ENCODE measurements around the gene PHPT1.
"Not testable (repeated sequence)": the region's sequence is repeated elsewhere in the genome, so short reads cannot be mapped to it uniquely, and the experiment has no call there.

Gene PHPT1

DNA sequence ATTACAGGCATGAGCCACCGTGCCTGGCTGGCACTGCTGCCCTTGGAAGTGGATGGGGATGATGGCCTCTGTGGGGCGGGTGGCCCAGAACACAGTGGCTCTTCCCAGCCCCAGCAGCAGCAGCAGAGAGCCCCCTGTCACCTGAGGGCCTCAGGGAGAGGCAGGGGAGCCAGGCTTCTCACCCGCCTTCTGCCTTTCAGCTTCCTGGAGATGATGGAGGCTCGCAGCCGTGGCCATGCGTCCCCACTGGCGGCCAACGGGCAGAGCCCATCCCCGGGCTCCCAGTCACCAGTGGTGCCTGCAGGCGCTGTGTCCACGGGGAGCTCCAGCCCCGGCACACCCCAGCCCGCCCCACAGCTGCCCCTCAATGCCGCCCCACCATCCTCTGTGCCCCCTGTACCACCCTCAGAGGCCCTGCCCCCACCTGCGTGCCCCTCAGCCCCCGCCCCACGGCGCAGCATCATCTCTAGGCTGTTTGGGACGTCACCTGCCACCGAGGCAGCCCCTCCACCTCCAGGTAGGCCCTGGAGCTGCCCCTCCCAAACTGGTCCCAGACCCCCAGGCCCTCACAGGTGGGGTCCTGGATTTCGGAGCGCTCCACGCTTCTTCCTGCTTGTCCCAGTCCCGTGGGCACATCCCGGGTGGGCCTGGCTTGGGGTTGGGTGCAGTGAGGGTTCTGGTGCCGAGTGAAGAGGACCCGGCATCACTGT lies 11.9 kb upstream of the PHPT1 start:
- no peak for DNase-seq (ENCODE audit: low read depth in 2 of 2)

DNA sequence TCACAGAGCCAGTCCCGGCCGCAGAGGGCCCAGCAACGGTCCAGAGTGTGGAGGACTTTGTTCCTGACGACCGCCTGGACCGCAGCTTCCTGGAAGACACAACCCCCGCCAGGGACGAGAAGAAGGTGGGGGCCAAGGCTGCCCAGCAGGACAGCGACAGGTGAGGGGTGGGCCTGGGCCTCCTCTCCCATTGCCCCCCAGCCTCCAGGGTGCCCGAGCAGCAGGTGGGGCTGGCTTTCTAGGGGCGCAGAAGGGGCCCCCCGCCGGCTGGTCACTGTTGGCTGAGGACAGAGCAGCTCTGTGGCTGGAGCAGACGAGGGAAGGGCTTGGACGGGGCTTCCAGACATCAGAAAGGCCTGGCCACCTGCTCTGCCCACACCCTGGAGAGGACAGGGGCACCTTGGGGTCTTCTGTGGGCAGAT lies 11.3 kb upstream of the PHPT1 start:
- DNase-seq (ENCODE audit: low read depth in 2 of 2), result not testable (repeated sequence)

- DNase-seq (ENCODE audit: low read depth in 2 of 2), result no peak
Observed at GRCh38 chr9:136838314-136839228, 10.6 kb upstream of the PHPT1 start.

- DNase-seq (ENCODE audit: low read depth in 2 of 2), result no peak
Observed at GRCh38 chr9:136839229-136840139, 9.7 kb upstream of the PHPT1 start.

GRCh38 chr9:136840140-136840876 lies 8.9 kb upstream of the PHPT1 start:
- DNase-seq (ENCODE audit: low read depth in 2 of 2), result no peak

- DNase-seq (ENCODE audit: low read depth in 2 of 2), result no peak
Observed at GRCh38 chr9:136840877-136841645, 8.1 kb upstream of the PHPT1 start.

GRCh38 chr9:136841646-136842379 lies 7.4 kb upstream of the PHPT1 start:
- not testable (repeated sequence) for DNase-seq (ENCODE audit: low read depth in 2 of 2)

DNA sequence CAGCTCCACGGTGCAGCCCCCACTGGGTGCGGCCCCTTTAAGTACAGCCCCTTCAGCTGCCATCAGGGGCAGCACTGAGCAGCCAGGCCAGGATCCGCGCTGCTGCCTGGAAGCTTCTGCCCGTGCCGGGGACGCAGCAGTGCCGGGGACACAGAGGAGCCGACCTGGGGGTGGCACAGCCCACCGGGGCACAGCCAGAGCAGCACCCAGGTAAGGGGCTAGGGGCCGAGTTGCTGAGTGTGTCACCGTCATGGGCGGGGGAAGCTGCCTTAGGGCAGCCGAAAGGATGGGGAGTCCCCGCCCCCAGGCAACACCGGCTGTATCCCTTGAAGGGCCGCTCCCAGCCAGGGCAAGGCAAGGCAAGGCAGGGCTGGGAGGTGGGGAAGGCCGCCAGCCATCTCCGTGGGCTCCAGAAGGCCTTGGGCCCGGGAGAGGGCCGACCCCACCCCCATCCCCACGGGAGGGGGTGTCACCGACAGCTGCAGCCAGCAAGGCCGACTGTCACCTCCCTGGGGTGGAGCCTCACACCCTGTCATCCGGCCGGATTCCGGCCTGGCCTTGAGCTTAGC lies 6.7 kb upstream of the PHPT1 start, which contains the start of gene AJM1:
Gene AJM1, plus strand, starts transcription at position 99 of the 569 bp plus-strand sequence. CDS start 1,937 bp downstream, outside the sequence.
- peak; percentile 52 to 53 for DNase-seq (ENCODE audit: low read depth in 2 of 2)

- not testable (repeated sequence) for DNase-seq (ENCODE audit: low read depth in 2 of 2)
Observed at GRCh38 chr9:136843159-136843800, 5.9 kb upstream of the PHPT1 start.

DNA sequence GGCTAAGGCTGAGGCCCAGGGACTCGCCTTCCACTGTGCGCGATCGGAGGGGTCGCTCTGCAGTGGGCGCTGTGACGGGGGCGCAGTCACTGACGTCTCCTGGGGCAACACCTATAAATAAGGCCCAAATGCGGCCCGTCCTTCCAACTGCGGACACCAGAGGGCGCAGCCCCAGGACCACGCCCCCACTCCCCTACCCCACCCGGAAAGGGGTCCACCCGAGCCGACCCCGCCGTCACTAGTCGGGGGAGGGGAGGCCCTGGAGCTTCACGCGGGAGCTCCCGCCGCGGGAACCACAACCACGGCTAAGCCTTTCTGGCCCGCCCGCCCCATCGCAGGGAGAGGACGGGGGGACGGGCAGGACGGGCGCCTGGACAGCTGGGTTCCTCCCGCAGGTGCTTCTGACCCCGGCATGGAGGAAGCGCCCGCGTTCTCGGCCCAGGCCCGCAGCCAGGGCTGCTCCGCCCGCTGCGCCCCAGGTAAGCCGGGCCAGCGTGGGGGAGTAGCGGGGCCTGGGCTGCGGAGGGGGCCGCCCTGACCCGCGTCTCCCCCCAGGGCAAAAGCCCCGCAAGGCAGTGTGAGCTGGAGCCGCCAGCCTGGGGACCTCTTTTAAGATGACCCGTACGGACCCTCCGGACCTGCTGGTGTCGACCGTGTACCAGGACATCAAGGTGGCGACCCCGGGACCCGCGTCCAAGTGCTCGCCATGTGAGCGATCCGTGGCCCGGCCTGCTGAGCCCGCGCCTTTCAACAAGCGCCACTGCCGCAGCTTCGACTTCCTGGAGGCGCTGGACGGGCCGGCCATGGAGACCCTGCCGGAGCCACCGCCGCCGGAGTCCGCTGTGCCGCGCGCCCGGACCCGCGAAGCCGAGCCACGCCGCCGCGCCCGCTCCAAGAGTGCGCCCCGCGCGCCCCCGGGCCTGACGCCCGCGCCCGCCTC lies 5.1 kb upstream of the PHPT1 start:
- DNase-seq (ENCODE audit: low read depth in 2 of 2), result peak; percentile 29 to 43

DNA sequence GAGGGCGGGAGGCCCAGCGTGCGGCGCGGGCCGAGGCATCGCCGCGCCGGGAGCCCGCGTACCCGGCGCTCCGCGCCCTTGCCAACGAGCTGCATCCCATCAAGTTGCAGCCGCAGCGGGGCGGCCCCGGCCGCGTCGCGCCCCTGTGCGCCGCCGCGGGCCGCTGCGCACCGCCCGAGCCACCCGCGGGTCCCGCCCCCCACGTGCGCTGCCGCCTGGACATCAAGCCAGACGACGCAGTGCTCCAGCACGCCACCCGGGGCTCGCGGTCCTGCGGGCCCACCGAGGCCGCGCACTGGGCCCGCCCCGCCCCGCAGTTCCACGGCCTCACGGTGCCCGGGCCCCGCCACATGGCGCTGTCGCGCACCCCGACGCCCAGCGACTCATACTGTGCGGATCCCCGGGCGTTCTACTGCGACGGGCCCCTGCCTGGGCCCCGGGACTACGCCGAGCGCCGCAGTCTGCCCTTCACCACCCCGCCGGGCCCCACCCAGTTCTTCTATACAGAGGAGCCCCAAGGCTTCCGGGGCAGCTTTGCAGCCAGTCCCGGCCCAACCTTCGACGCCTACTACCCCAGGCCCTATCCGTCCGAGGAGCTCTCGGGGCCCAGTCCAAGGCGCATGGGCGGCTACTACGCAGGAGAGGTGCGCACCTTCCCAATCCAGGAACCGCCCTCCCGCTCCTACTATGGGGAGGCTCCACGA lies 4.3 kb upstream of the PHPT1 start:
- DNase-seq (ENCODE audit: low read depth in 2 of 2), result no peak

GRCh38 chr9:136845465-136846260 lies 3.5 kb upstream of the PHPT1 start:
- no peak for DNase-seq (ENCODE audit: low read depth in 2 of 2)

- DNase-seq (ENCODE audit: low read depth in 2 of 2), result no peak
Observed at GRCh38 chr9:136846376-136847087, 2.7 kb upstream of the PHPT1 start.

DNA sequence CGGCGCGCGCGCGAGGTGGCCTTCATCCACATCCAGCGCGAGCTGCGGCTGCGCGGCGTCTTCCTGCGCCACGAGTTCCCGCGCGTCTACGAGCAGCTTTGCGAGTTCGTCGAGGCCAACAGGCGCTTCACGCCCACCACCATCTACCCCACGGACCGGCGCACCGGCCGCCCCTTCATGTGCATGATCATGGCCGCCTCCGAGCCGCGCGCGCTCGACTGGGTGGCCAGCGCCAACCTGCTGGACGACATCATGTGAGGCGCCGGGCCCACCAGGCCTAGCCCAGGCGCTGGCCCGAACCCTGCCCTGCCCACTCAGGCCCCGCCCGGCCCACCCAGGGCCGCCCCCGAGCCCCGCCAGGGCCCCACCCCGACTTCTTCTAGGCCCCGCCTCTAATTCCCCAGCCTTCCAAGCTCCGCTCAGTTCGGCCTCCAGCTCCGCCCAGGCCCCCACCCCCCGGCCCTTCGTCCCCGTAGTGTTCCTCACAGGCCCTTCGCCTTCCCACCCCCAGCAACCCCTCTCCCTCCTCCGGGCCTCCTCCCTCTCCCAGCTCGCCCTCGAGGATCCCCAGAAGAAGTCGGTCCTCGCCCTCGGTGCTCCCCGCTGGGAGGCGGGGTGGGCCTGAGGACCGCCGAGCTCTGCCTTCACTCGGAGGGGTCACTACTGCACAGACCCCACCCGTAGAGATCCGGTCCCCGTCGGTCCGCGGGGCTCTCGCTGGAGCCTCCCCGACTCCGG lies 2.0 kb upstream of the PHPT1 start:
- DNase-seq (ENCODE audit: low read depth in 2 of 2), result no peak
